Transverse colon (tissue), 4 donors: ENCODE data around the gene SLC22A23. TPM values are rescaled to one million over a fixed set of nuclear protein-coding genes. Genes with fewer than 3 reads are reported as not detected.

ENCODE experiments used
- DNase-seq: peaks from one replicate; pipeline ENCODE4 v3.0.0-alpha.2; 2019
- H3K27ac ChIP-seq, 4 donors: fragments of 200-600 bp; sonication (generic); 2 replicates each; pipeline ENCODE4 v1.5.1; 2016 to 2018; ENCODE audit warnings: inconsistent platforms in 4 of 4
- H3K27me3 ChIP-seq: fragments of 200-600 bp; sonication (generic); 2 replicates; pipeline ENCODE4 v1.5.1; 2017; ENCODE audit warnings: inconsistent platforms
- H3K36me3 ChIP-seq, 4 donors: fragments of 200-600 bp; sonication (generic); 2 replicates each; pipeline ENCODE4 v1.5.1; 2017 to 2019; ENCODE audit warnings: inconsistent platforms in 4 of 4
- H3K4me1 ChIP-seq, 4 donors: fragments of 200-600 bp; sonication (generic); 2 replicates each; pipeline ENCODE4 v1.5.1; 2017 to 2020; ENCODE audit warnings: inconsistent platforms in 4 of 4
- H3K4me3 ChIP-seq, 4 donors: fragments of 200-600 bp; sonication (generic); 1 replicate in 1 of 4; 2 replicates in 3 of 4; pipeline versions ENCODE4 v1.5.1 to v1.6.1; 2017 to 2019; ENCODE audit warnings: inconsistent platforms in 4 of 4
- H3K9me3 ChIP-seq, 2 donors: fragments of 200-600 bp; sonication (generic); 2 replicates each; pipeline ENCODE4 v1.5.1; 2017 to 2019; ENCODE audit warnings: inconsistent platforms in 2 of 2
- CTCF ChIP-seq, 5 experiments: fragments of 200-600 bp in 3 of 5; fragments of 450-650 bp in 2 of 5; sonication (generic) in 3 of 5; IDR thresholded peaks; 1 replicate in 2 of 5; 2 replicates in 3 of 5; pipeline ENCODE4 v1.5.1; 2016 to 2017; ENCODE audit warnings: antibody characterized with exemption in 5 of 5, inconsistent platforms in 3 of 5, mild to moderate bottlenecking in 2 of 5, moderate library complexity in 1 of 5
- EP300 ChIP-seq: sonication (generic); formaldehyde crosslinking; IDR thresholded peaks from one replicate; pipeline ENCODE4 v1.6.1; 2017; ENCODE audit warnings: antibody characterized with exemption, low read depth
- POLR2A ChIP-seq: fragments of 450-650 bp; IDR thresholded peaks from one replicate; pipeline ENCODE4 v1.6.1; 2016; ENCODE audit warnings: antibody characterized with exemption, mild to moderate bottlenecking, moderate library complexity
- POLR2AphosphoS5 ChIP-seq, 3 donors: sonication (generic); formaldehyde crosslinking; IDR thresholded peaks; one replicate each; pipeline ENCODE4 v1.6.1; 2016; ENCODE audit warnings: antibody characterized with exemption in 3 of 3
- WGBS, 2 donors: methylation state at CpG; one replicate each; pipeline ENCODE4 v1.1.5; 2018; ENCODE audit warnings: low coverage in 1 of 2; 5-methylcytosine and 5-hydroxymethylcytosine counted together
- in situ Hi-C, 4 donors: fragments of 200-750 bp; cut with MboI; loops; one replicate each; pipeline versions ENCODE4 v1.15.0 to v1.15.1; 2017; ENCODE audit warnings: low sequenced_read_pairs in 3 of 4, low pct_ligation_motif_present in 1 of 4, low pct_unique_long_range_greater_than_20kb in 1 of 4
- intact Hi-C: fragments of 100-400 bp; cut with DNase I; formaldehyde crosslinking; loops from one replicate; pipeline ENCODE4 v1.15.1; 2023; ENCODE audit warnings: low total_unique reads
- total RNA-seq, 4 donors: library from RNA; depleted of rRNA; stranded (reverse); fragments of >200 nt; gene quantifications; one replicate each; pipeline ENCODE4 v1.1.0, GENCODE V29; 2016

SLC22A23 gene
- total RNA-seq, 4 donors from 2014 or later, result 96.1 to 161 (median 117) TPM

DNA sequence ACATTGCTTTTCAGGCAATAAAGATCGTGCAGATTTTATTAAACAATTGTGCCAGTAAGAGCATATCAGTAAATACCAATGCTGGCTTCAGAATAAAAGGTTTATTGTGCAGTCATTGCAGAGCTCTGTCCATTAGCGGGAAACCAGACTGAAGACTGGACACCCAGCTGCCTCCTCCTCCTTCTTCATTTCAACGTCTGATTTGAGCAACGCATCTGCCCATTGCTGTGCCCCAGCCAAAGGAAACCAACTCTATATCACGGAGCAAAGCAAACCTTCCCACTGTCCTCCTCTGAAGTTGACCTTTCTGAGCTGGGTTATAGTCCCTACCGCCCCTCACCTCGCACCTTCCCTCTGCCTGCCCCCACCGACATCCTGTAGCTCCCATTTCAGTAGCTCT is 80.8 kb downstream of the SLC22A23 start:
- intact Hi-C loops, result no loop called here
- Histone ChIP-seq H3K36me3 (no peaks in the 10 kb centered on the region), H3K27me3 (no peaks in the 10 kb centered on the region), H3K4me1 (peaks cover 12 to 45% (median 22%) of the 10 kb centered on the region in 4 donors), H3K27ac (peak overlapping the region in 3 of 4 donors; percentile 0 to 18 (median 3)), H3K4me3 (no peak overlapping the region), H3K9me3 (no peaks in the 10 kb centered on the region)
- no peak for TF ChIP-seq EP300
- TF ChIP-seq POLR2AphosphoS5 (IDR thresholded peaks at IDR 0.05), result no peak
- no peak for TF ChIP-seq POLR2A
- TF ChIP-seq CTCF (IDR thresholded peaks at IDR 0.05), result no peak
- WGBS, 2 donors, result 77 to 78% methylated on average over 8 of the region's 8 CpGs
- in situ Hi-C loops, result no loop called here
- no peak for DNase-seq

DNA sequence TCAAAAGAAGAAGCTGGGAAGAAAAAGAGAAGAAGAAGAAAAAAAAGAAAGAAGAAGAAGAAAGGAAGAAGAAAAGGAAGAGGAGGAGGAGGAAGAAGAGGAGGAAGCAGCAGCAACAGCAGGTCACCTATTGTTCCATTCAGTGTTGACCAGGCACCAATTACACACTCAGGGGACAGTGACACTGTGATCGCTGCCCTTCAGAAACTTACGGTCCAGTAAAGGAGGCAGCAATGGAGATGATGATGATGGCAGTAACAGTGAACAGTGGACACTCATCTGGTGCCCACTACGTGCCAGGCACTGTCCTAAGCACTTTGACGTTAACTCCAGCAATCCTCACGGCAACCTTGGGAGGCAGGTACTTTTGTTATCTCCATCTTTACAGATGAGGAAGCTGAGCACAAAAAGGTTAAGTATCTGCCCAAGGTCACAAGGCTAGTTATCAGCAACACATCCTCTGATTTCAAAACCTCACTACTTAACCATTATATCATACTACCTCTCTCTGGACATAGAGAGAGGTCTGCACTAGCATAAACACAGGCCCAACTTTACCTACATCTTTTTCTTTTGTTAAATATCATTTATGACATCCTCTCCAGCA is 83.2 kb downstream of the SLC22A23 start:
- H3K4me1 ChIP-seq, result peaks cover 8 to 48% (median 18%) of the 10 kb centered on the region in 4 donors
- no peak overlapping the region for H3K4me3 ChIP-seq
- no peak for DNase-seq
- H3K36me3 ChIP-seq, result no peaks in the 10 kb centered on the region
- TF ChIP-seq POLR2AphosphoS5 (IDR thresholded peaks at IDR 0.05) (no peak), CTCF (IDR thresholded peaks at IDR 0.05) (no peak), POLR2A (no peak), EP300 (no peak)
- no peaks in the 10 kb centered on the region for H3K9me3 ChIP-seq
- H3K27ac ChIP-seq, result peak overlapping the region; percentile 20 to 41 (median 28)
- in situ Hi-C loops, result no loop called here
- intact Hi-C loops, result no loop called here
- no peaks in the 10 kb centered on the region for H3K27me3 ChIP-seq
- 88% methylated on average over 5 of the region's 5 CpGs; no CpG with 5 or more reads in 1 of the 2 donors for WGBS, 2 donors

DNA sequence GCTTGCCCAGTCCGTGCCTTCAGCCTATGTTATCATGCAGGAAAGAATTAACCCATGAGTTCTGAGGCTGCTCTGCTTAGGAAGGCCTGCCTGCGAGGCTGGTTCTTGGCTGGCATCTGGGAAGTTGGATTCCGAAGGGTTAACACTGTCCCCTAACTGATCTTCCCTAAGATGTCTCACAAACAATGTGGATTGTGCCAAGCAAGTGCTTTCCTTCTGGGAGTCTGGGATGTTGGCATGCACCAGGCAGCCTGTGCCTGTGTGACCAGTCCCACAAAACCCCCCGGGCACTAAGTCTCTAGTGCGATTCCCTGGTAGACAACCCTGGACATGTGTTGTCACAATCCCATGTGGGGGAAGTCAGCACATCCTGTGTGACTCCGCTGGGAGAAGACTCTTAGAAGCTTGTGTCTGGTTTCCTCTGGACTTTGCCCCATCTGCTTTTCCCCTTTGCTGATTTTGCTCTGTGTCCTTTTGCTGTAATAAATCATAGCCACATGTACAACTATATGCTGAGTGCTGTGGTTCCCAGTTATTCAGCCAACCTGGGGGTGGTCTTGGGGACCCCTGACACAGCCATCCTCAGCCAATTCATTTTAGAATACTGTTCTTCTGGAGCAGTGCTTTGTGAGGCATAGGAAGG is 83.8 kb downstream of the SLC22A23 start:
- 72% methylated on average over 6 of the region's 6 CpGs; no CpG with 5 or more reads in 1 of the 2 donors for WGBS, 2 donors
- Histone ChIP-seq H3K36me3 (no peaks in the 10 kb centered on the region), H3K27me3 (no peaks in the 10 kb centered on the region), H3K4me3 (no peak overlapping the region), H3K27ac (peak overlapping the region; percentile 20 to 41 (median 28)), H3K4me1 (peaks cover 8 to 46% (median 19%) of the 10 kb centered on the region in 4 donors), H3K9me3 (no peaks in the 10 kb centered on the region)
- in situ Hi-C loops (no loop called here), intact Hi-C loops (no loop called here)
- TF ChIP-seq POLR2A (no peak), POLR2AphosphoS5 (IDR thresholded peaks at IDR 0.05) (no peak), CTCF (IDR thresholded peaks at IDR 0.05) (no peak), EP300 (no peak)
- peak; percentile 39 for DNase-seq

GRCh38 chr6:3372184-3372846 is 84.5 kb downstream of the SLC22A23 start:
- 42 to 84% methylated on average over 5 to 12 of the region's 12 CpGs for WGBS, 2 donors
- in situ Hi-C loops, result no loop called here
- TF ChIP-seq POLR2A (peak; percentile 2), CTCF (IDR thresholded peaks at IDR 0.05) (peak in 1 of 5 experiments; percentile 23), POLR2AphosphoS5 (IDR thresholded peaks at IDR 0.05) (no peak)
- H3K27ac ChIP-seq, result peak overlapping the region in 3 of 4 donors; percentile 20 to 41 (median 23)
- H3K36me3 ChIP-seq, result no peaks in the 10 kb centered on the region
- no peak for DNase-seq
- peaks cover 7 to 41% (median 17%) of the 10 kb centered on the region in 4 donors for H3K4me1 ChIP-seq
- intact Hi-C loops, result no loop called here
- no peak overlapping the region for H3K4me3 ChIP-seq
- no peaks in the 10 kb centered on the region for H3K27me3 ChIP-seq
- H3K9me3 ChIP-seq, result no peaks in the 10 kb centered on the region
